ENCODE measurements around the gene CEP152.

Gene CEP152

GRCh38 chr15:48834756-48835155, 23.9 kb upstream of the CEP152 start:
- H3K27ac ChIP-seq (ENCODE audit: low read depth, low read length): no peak overlapping the region
- no peaks in the 10 kb centered on the region for H3K4me1 ChIP-seq (ENCODE audit: insufficient read depth, low read length)
- H3K27me3 ChIP-seq (ENCODE audit: control insufficient read depth in 1 of 2, insufficient read depth in 2 of 2, low read length in 2 of 2): no peaks in the 10 kb centered on the region
- H3K36me3 ChIP-seq (ENCODE audit: insufficient read depth, low read length): no peaks in the 10 kb centered on the region
- no peak overlapping the region for H3K4me3 ChIP-seq (ENCODE audit: low read depth in 1 of 2, low read length in 2 of 2)
- H3K9me3 ChIP-seq (ENCODE audit: low read length): no peaks in the 10 kb centered on the region
- no peak overlapping the region for H3K9ac ChIP-seq (ENCODE audit: low read length)

- Histone ChIP-seq H3K27ac (ENCODE audit: low read depth, low read length) (no peak overlapping the region), H3K27me3 (ENCODE audit: control insufficient read depth in 1 of 2, insufficient read depth in 2 of 2, low read length in 2 of 2) (no peaks in the 10 kb centered on the region), H3K4me1 (ENCODE audit: insufficient read depth, low read length) (no peaks in the 10 kb centered on the region), H3K4me3 (ENCODE audit: low read depth in 1 of 2, low read length in 2 of 2) (no peak overlapping the region), H3K36me3 (ENCODE audit: insufficient read depth, low read length) (no peaks in the 10 kb centered on the region), H3K9ac (ENCODE audit: low read length) (no peak overlapping the region), H3K9me3 (ENCODE audit: low read length) (no peaks in the 10 kb centered on the region)
These were observed 22.8 kb upstream of the CEP152 start for GRCh38 chr15:48833526-48834239.

GRCh38 chr15:48832648-48833047, 21.8 kb upstream of the CEP152 start:
- H3K27me3 ChIP-seq (ENCODE audit: control insufficient read depth in 1 of 2, insufficient read depth in 2 of 2, low read length in 2 of 2): no peaks in the 10 kb centered on the region
- H3K36me3 ChIP-seq (ENCODE audit: insufficient read depth, low read length): no peaks in the 10 kb centered on the region
- no peak overlapping the region for H3K9ac ChIP-seq (ENCODE audit: low read length)
- no peak overlapping the region for H3K4me3 ChIP-seq (ENCODE audit: low read depth in 1 of 2, low read length in 2 of 2)
- no peaks in the 10 kb centered on the region for H3K4me1 ChIP-seq (ENCODE audit: insufficient read depth, low read length)
- no peak overlapping the region for H3K27ac ChIP-seq (ENCODE audit: low read depth, low read length)
- no peaks in the 10 kb centered on the region for H3K9me3 ChIP-seq (ENCODE audit: low read length)

GRCh38 chr15:48828906-48829305, 18.0 kb upstream of the CEP152 start:
- H3K36me3 ChIP-seq (ENCODE audit: insufficient read depth, low read length): no peaks in the 10 kb centered on the region
- H3K27me3 ChIP-seq (ENCODE audit: control insufficient read depth in 1 of 2, insufficient read depth in 2 of 2, low read length in 2 of 2): no peaks in the 10 kb centered on the region
- no peak overlapping the region for H3K4me3 ChIP-seq (ENCODE audit: low read depth in 1 of 2, low read length in 2 of 2)
- H3K27ac ChIP-seq (ENCODE audit: low read depth, low read length): no peak overlapping the region
- H3K9me3 ChIP-seq (ENCODE audit: low read length): no peaks in the 10 kb centered on the region
- no peak overlapping the region for H3K9ac ChIP-seq (ENCODE audit: low read length)
- H3K4me1 ChIP-seq (ENCODE audit: insufficient read depth, low read length): no peaks in the 10 kb centered on the region

GRCh38 chr15:48828471-48828870, 17.6 kb upstream of the CEP152 start:
- Histone ChIP-seq H3K9me3 (ENCODE audit: low read length) (no peaks in the 10 kb centered on the region), H3K27ac (ENCODE audit: low read depth, low read length) (no peak overlapping the region)

GRCh38 chr15:48825075-48825474, 14.2 kb upstream of the CEP152 start:
- Histone ChIP-seq H3K27ac (ENCODE audit: low read depth, low read length) (no peak overlapping the region), H3K4me3 (ENCODE audit: low read depth in 1 of 2, low read length in 2 of 2) (no peak overlapping the region), H3K36me3 (ENCODE audit: insufficient read depth, low read length) (no peaks in the 10 kb centered on the region), H3K27me3 (ENCODE audit: control insufficient read depth in 1 of 2, insufficient read depth in 2 of 2, low read length in 2 of 2) (no peaks in the 10 kb centered on the region), H3K9me3 (ENCODE audit: low read length) (no peaks in the 10 kb centered on the region), H3K9ac (ENCODE audit: low read length) (no peak overlapping the region), H3K4me1 (ENCODE audit: insufficient read depth, low read length) (no peaks in the 10 kb centered on the region)

More at GRCh38 chr15:48828471-48828870, 17.6 kb upstream of the CEP152 start:
- Histone ChIP-seq H3K4me3 (ENCODE audit: low read depth in 1 of 2, low read length in 2 of 2) (no peak overlapping the region), H3K27me3 (ENCODE audit: control insufficient read depth in 1 of 2, insufficient read depth in 2 of 2, low read length in 2 of 2) (no peaks in the 10 kb centered on the region), H3K36me3 (ENCODE audit: insufficient read depth, low read length) (no peaks in the 10 kb centered on the region), H3K9ac (ENCODE audit: low read length) (no peak overlapping the region), H3K4me1 (ENCODE audit: insufficient read depth, low read length) (no peaks in the 10 kb centered on the region)

- Histone ChIP-seq H3K4me3 (ENCODE audit: low read depth in 1 of 2, low read length in 2 of 2) (no peak overlapping the region), H3K4me1 (ENCODE audit: insufficient read depth, low read length) (no peaks in the 10 kb centered on the region), H3K27me3 (ENCODE audit: control insufficient read depth in 1 of 2, insufficient read depth in 2 of 2, low read length in 2 of 2) (no peaks in the 10 kb centered on the region), H3K9ac (ENCODE audit: low read length) (no peak overlapping the region), H3K9me3 (ENCODE audit: low read length) (no peaks in the 10 kb centered on the region), H3K36me3 (ENCODE audit: insufficient read depth, low read length) (no peaks in the 10 kb centered on the region), H3K27ac (ENCODE audit: low read depth, low read length) (no peak overlapping the region)
These were observed 12.8 kb upstream of the CEP152 start for GRCh38 chr15:48823706-48824105.

GRCh38 chr15:48823237-48823636, 12.4 kb upstream of the CEP152 start:
- Histone ChIP-seq H3K9me3 (ENCODE audit: low read length) (no peaks in the 10 kb centered on the region), H3K4me3 (ENCODE audit: low read depth in 1 of 2, low read length in 2 of 2) (no peak overlapping the region), H3K27ac (ENCODE audit: low read depth, low read length) (no peak overlapping the region), H3K9ac (ENCODE audit: low read length) (no peak overlapping the region), H3K27me3 (ENCODE audit: control insufficient read depth in 1 of 2, insufficient read depth in 2 of 2, low read length in 2 of 2) (no peaks in the 10 kb centered on the region), H3K36me3 (ENCODE audit: insufficient read depth, low read length) (no peaks in the 10 kb centered on the region), H3K4me1 (ENCODE audit: insufficient read depth, low read length) (no peaks in the 10 kb centered on the region)

- H3K9me3 ChIP-seq (ENCODE audit: low read length): no peaks in the 10 kb centered on the region
- no peak overlapping the region for H3K4me3 ChIP-seq (ENCODE audit: low read depth in 1 of 2, low read length in 2 of 2)
- no peak overlapping the region for H3K9ac ChIP-seq (ENCODE audit: low read length)
- no peak overlapping the region for H3K27ac ChIP-seq (ENCODE audit: low read depth, low read length)
- no peaks in the 10 kb centered on the region for H3K36me3 ChIP-seq (ENCODE audit: insufficient read depth, low read length)
- H3K4me1 ChIP-seq (ENCODE audit: insufficient read depth, low read length): peaks cover 6% of the 10 kb centered on the region
- H3K27me3 ChIP-seq (ENCODE audit: control insufficient read depth in 1 of 2, insufficient read depth in 2 of 2, low read length in 2 of 2): no peaks in the 10 kb centered on the region
These were observed 3.4 kb upstream of the CEP152 start for GRCh38 chr15:48814286-48814685.

- peaks cover 6% of the 10 kb centered on the region for H3K4me1 ChIP-seq (ENCODE audit: insufficient read depth, low read length)
- no peaks in the 10 kb centered on the region for H3K9me3 ChIP-seq (ENCODE audit: low read length)
- no peak overlapping the region for H3K27ac ChIP-seq (ENCODE audit: low read depth, low read length)
- H3K4me3 ChIP-seq (ENCODE audit: low read depth in 1 of 2, low read length in 2 of 2): peak overlapping the region; percentile 69 to 96
- H3K36me3 ChIP-seq (ENCODE audit: insufficient read depth, low read length): no peaks in the 10 kb centered on the region
- H3K9ac ChIP-seq (ENCODE audit: low read length): no peak overlapping the region
- no peaks in the 10 kb centered on the region for H3K27me3 ChIP-seq (ENCODE audit: control insufficient read depth in 1 of 2, insufficient read depth in 2 of 2, low read length in 2 of 2)
These were observed 573 bp upstream of the CEP152 start for GRCh38 chr15:48811325-48811958.

GRCh38 chr15:48806151-48806550, 4.7 kb downstream of the CEP152 start:
- no peak overlapping the region for H3K4me3 ChIP-seq (ENCODE audit: low read depth in 1 of 2, low read length in 2 of 2)
- no peak overlapping the region for H3K27ac ChIP-seq (ENCODE audit: low read depth, low read length)
- no peak overlapping the region for H3K9ac ChIP-seq (ENCODE audit: low read length)

GRCh38 chr15:48805591-48805990, 5.3 kb downstream of the CEP152 start:
- Histone ChIP-seq H3K27me3 (ENCODE audit: control insufficient read depth in 1 of 2, insufficient read depth in 2 of 2, low read length in 2 of 2) (no peaks in the 10 kb centered on the region), H3K27ac (ENCODE audit: low read depth, low read length) (no peak overlapping the region), H3K4me1 (ENCODE audit: insufficient read depth, low read length) (peaks cover 6% of the 10 kb centered on the region), H3K4me3 (ENCODE audit: low read depth in 1 of 2, low read length in 2 of 2) (no peak overlapping the region), H3K9me3 (ENCODE audit: low read length) (no peaks in the 10 kb centered on the region), H3K9ac (ENCODE audit: low read length) (no peak overlapping the region), H3K36me3 (ENCODE audit: insufficient read depth, low read length) (no peaks in the 10 kb centered on the region)

More at GRCh38 chr15:48806151-48806550, 4.7 kb downstream of the CEP152 start:
- H3K4me1 ChIP-seq (ENCODE audit: insufficient read depth, low read length): peaks cover 6% of the 10 kb centered on the region
- no peaks in the 10 kb centered on the region for H3K9me3 ChIP-seq (ENCODE audit: low read length)
- no peaks in the 10 kb centered on the region for H3K27me3 ChIP-seq (ENCODE audit: control insufficient read depth in 1 of 2, insufficient read depth in 2 of 2, low read length in 2 of 2)
- no peaks in the 10 kb centered on the region for H3K36me3 ChIP-seq (ENCODE audit: insufficient read depth, low read length)
